ENCODE data around the gene PLXNA4.

GRCh38 chr7:132290021-132290420 lies 286.2 kb downstream of the PLXNA4 start:
- TF ChIP-seq POLR2A (IDR thresholded peaks at IDR 0.05) (no peak), CTCF (IDR thresholded peaks at IDR 0.05) (no peak), POLR2AphosphoS5 (IDR thresholded peaks at IDR 0.05; ENCODE audit: insufficient read depth in 1 of 2, low read depth in 1 of 2) (no peak)

Measured in vagina (tissue), 2 donors.